ENCODE results near the gene AGBL4. TPM values are rescaled to one million over a fixed set of nuclear protein-coding genes. Genes with fewer than 3 reads are reported as not detected.
"Not testable (repeated sequence)": the region's sequence is repeated elsewhere in the genome, so short reads cannot be mapped to it uniquely, and the experiment has no call there.

The AGBL4 gene
- total RNA-seq, 6 experiments from 2014 or later: 0.06 to 1.8 (median 0.93) TPM

DNA sequence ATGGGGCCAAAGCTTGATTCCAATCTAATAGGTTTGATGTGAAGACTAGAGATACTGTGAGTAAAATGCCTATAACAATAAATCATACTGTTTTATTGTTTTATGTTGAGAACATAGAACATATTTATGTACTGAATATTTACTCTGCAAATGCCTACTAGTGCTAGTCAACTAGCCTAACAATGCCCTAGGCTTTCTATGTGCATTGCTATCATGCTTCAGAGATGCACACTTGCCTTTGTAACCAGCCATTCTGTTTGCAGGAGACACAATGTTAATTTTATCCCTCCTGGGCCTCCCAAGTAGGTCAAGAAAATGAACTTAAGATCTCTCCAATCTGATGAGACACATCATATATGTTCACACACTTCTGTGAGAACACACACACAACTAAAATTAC is 716.3 kb downstream of the AGBL4 start:
- Histone ChIP-seq H3K27ac (no peak overlapping the region), H3K4me1 (no peaks in the 10 kb centered on the region), H3K4me3 (no peak overlapping the region), H3K9me3 (no peaks in the 10 kb centered on the region), H3K27me3 (no peaks in the 10 kb centered on the region), H3K36me3 (no peaks in the 10 kb centered on the region)
- intact Hi-C loops (cut with DNase I): no loop called here
- no peak for TF ChIP-seq POLR2A (IDR thresholded peaks at IDR 0.05)
- TF ChIP-seq, protein P1, sequence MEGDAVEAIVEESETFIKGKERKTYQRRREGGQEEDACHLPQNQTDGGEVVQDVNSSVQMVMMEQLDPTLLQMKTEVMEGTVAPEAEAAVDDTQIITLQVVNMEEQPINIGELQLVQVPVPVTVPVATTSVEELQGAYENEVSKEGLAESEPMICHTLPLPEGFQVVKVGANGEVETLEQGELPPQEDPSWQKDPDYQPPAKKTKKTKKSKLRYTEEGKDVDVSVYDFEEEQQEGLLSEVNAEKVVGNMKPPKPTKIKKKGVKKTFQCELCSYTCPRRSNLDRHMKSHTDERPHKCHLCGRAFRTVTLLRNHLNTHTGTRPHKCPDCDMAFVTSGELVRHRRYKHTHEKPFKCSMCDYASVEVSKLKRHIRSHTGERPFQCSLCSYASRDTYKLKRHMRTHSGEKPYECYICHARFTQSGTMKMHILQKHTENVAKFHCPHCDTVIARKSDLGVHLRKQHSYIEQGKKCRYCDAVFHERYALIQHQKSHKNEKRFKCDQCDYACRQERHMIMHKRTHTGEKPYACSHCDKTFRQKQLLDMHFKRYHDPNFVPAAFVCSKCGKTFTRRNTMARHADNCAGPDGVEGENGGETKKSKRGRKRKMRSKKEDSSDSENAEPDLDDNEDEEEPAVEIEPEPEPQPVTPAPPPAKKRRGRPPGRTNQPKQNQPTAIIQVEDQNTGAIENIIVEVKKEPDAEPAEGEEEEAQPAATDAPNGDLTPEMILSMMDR (IDR thresholded peaks at IDR 0.05): no peak
- ATAC-seq: no peak
- DNase-seq: no peak

DNA sequence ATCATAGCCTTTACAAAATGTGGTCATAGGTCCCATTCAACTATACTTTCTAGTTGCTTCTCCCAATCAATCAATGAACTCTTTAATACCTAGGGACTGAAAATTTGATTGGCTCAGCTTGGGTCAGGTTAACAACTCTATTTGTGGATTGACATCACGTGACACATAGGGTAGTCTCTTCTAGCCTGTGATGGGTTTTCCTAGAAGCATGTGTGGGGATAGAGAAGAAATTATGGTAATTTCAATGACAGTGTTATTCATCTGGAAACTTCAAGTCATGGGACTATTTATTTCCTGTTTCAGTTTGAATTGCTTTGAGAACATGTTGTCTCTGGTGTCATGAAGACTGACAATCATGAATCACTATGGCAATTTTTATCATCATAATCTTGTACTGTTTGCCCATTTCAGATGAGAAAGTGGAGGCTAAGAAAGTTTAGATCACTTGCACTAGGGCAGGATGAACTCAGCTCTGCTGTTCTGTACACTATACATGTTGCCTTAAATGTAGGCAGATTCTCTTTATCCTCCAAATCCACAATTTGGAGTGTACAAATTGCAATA is 717.2 kb downstream of the AGBL4 start:
- no peaks in the 10 kb centered on the region for H3K4me1 ChIP-seq
- no peak overlapping the region for H3K27ac ChIP-seq
- H3K9me3 ChIP-seq: no peaks in the 10 kb centered on the region
- H3K4me3 ChIP-seq: no peak overlapping the region
- ATAC-seq: no peak
- H3K27me3 ChIP-seq: no peaks in the 10 kb centered on the region
- TF ChIP-seq POLR2A (IDR thresholded peaks at IDR 0.05): no peak
- TF ChIP-seq, protein P1 (IDR thresholded peaks at IDR 0.05): no peak
- H3K36me3 ChIP-seq: no peaks in the 10 kb centered on the region
- 31% methylated on average over 1 of the region's 1 CpG for WGBS (ENCODE audit: insufficient coverage, low coverage, low lambda C conversion rate, missing lambda C conversion rate)
- DNase-seq: no peak
- intact Hi-C loops (cut with DNase I): no loop called here

DNA sequence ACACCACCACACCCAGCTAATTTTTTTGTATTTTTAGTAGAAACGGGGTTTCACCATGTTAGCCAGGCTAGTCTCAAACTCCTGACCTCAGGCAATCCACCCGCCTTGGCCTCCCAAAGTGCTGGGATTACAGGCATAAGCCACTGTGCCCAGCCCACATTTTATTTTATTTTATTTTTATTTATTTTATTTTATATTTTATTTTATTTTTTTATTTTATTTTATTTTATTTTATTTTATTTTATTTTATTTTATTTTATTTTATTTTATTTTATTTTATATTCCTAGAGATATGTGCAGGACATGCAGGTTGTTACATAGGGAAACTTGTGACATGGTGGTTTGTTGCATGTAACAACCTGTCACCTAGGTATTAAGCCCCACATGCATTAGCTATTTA is 721.4 kb downstream of the AGBL4 start:
- H3K9me3 ChIP-seq; H3K4me1 ChIP-seq; H3K36me3 ChIP-seq; intact Hi-C loops (cut with DNase I); H3K4me3 ChIP-seq; H3K27ac ChIP-seq; DNase-seq; ATAC-seq; H3K27me3 ChIP-seq: not testable (repeated sequence)
- 53% methylated on average over 2 of the region's 2 CpGs for WGBS (ENCODE audit: insufficient coverage, low coverage, low lambda C conversion rate, missing lambda C conversion rate)

DNA sequence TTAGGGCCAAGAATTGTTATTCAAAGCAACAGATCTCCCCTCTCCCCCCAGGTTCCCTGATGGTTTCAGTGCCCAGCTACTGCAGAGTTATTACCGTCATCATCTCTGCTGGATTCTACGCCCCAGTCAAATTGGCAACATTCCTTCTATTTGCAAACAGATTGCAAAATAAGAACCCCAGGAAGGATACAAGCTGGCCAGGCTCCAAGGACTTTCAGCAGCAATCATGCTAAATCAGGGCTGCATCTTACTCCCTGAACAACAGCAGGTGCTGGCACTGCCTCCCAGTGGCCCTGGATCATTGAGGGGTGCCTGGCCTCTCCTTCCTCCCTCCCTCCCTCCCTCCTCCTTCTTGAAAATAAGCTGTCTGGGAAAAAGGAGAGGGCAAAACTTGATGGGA is 725.5 kb downstream of the AGBL4 start:
- TF ChIP-seq POLR2A (IDR thresholded peaks at IDR 0.05): no peak
- TF ChIP-seq, protein P1 (IDR thresholded peaks at IDR 0.05): no peak
- intact Hi-C loops (cut with DNase I): no loop called here
- DNase-seq: peak; percentile 29 to 65 (median 55)

DNA sequence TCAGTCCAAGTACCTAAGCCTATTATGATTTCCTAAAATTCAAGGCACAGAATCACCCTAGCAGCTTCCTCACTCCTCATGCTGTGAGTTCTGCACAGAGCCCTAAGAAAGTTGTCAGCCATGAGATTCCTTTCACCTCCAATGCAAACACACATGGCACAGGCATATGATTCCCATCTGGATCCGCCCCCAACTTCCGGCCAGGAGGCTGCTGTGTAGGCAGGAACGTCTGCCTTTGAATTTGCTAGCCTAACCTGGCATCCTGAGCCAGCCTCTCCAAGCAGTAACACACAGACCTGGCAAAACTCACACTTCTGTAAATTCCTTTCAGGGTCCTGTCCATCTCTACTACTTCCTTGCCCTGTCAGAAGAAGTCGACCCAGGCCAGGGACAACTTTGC is 726.0 kb downstream of the AGBL4 start:
- no peaks in the 10 kb centered on the region for H3K9me3 ChIP-seq
- peak in 1 of 3 donors; percentile 38 for DNase-seq
- no peak overlapping the region for H3K4me3 ChIP-seq
- ATAC-seq: no peak
- H3K36me3 ChIP-seq: no peaks in the 10 kb centered on the region
- intact Hi-C loops (cut with DNase I): no loop called here
- H3K4me1 ChIP-seq: no peaks in the 10 kb centered on the region
- no peaks in the 10 kb centered on the region for H3K27me3 ChIP-seq
- 41% methylated on average over 3 of the region's 4 CpGs for WGBS (ENCODE audit: insufficient coverage, low coverage, low lambda C conversion rate, missing lambda C conversion rate)
- H3K27ac ChIP-seq: no peak overlapping the region
- no peak for TF ChIP-seq POLR2A (IDR thresholded peaks at IDR 0.05)
- TF ChIP-seq, protein P1 (IDR thresholded peaks at IDR 0.05): no peak

More for the DNA sequence above, 725.5 kb downstream of the AGBL4 start:
- WGBS (ENCODE audit: insufficient coverage, low coverage, low lambda C conversion rate, missing lambda C conversion rate): 19% methylated on average over 2 of the region's 2 CpGs
- Histone ChIP-seq H3K4me1 (no peaks in the 10 kb centered on the region), H3K27me3 (no peaks in the 10 kb centered on the region), H3K27ac (no peak overlapping the region), H3K4me3 (no peak overlapping the region), H3K9me3 (no peaks in the 10 kb centered on the region), H3K36me3 (no peaks in the 10 kb centered on the region)
- peak; percentile 26 to 83 (median 60) for ATAC-seq
